Liver (tissue), 9 donors: ENCODE measurements around the gene AATF. TPM values are rescaled to one million over a fixed set of nuclear protein-coding genes. Genes with fewer than 3 reads are reported as not detected.

ENCODE experiments used
- DNase-seq: peaks from one replicate; pipeline ENCODE4 v3.0.0-alpha.2; 2017; ENCODE audit warnings: low spot score
- H3K27ac ChIP-seq, 2 donors: one replicate each; pipeline ENCODE4 v1.7.0; 2013; ENCODE audit warnings: inconsistent platforms in 2 of 2, low read length in 2 of 2, control low read depth in 1 of 2, low read depth in 1 of 2, mild to moderate bottlenecking in 1 of 2
- H3K27me3 ChIP-seq, 4 donors: one replicate each; pipeline versions ENCODE4 v1.6.1 to v1.7.0; 2013; ENCODE audit warnings: low read length in 3 of 4, inconsistent platforms in 1 of 4, mild to moderate bottlenecking in 1 of 4, moderate library complexity in 1 of 4; ENCODE audit not compliant: control insufficient read depth in 4 of 4, insufficient read depth in 4 of 4
- H3K36me3 ChIP-seq, 4 donors: one replicate each; pipeline versions ENCODE4 v1.6.1 to v1.7.0; 2013; ENCODE audit warnings: low read length in 3 of 4, mild to moderate bottlenecking in 3 of 4, low read depth in 1 of 4, moderate library complexity in 1 of 4; ENCODE audit not compliant: control insufficient read depth in 4 of 4, insufficient read depth in 3 of 4
- H3K4me1 ChIP-seq, 4 donors: one replicate each; pipeline versions ENCODE4 v1.6.1 to v1.7.0; 2013; ENCODE audit warnings: low read length in 3 of 4, mild to moderate bottlenecking in 3 of 4, moderate library complexity in 1 of 4; ENCODE audit not compliant: control insufficient read depth in 4 of 4, insufficient read depth in 4 of 4
- H3K4me3 ChIP-seq, 3 donors: one replicate each; pipeline versions ENCODE4 v1.6.1 to v1.7.0; 2013; ENCODE audit warnings: low read length in 3 of 3, control low read depth in 1 of 3, low read depth in 1 of 3, mild to moderate bottlenecking in 1 of 3
- H3K9ac ChIP-seq, 2 donors: one replicate each; pipeline ENCODE4 v1.7.0; 2013; ENCODE audit warnings: low read length in 2 of 2, mild to moderate bottlenecking in 2 of 2, moderate library complexity in 2 of 2, control low read depth in 1 of 2, low read depth in 1 of 2
- H3K9me3 ChIP-seq, 4 donors: one replicate each; pipeline versions ENCODE4 v1.6.1 to v1.7.0; 2013; ENCODE audit warnings: low read length in 3 of 4; ENCODE audit not compliant: control insufficient read depth in 4 of 4
- CTCF ChIP-seq: fragments of 150-350 bp; IDR thresholded peaks from 2 replicates; pipeline ENCODE4 v1.5.1; 2017; ENCODE audit warnings: improper control_type of control experiment, low read depth, low read length; ENCODE audit not compliant: missing input control
- EGR1 ChIP-seq, 2 donors: IDR thresholded peaks; 2 replicates each; pipeline ENCODE4 v1.6.1; 2016 to 2018; ENCODE audit warnings: antibody characterized with exemption in 2 of 2, low read depth in 2 of 2
- FOXA1 ChIP-seq: IDR thresholded peaks from 2 replicates; pipeline ENCODE4 v1.6.1; 2016; ENCODE audit warnings: antibody characterized with exemption
- GABPA ChIP-seq, 2 donors: IDR thresholded peaks in 1 of 2; conservative IDR thresholded peaks in 1 of 2; 2 replicates each; pipeline ENCODE4 v1.6.1; 2016; ENCODE audit warnings: antibody characterized with exemption in 2 of 2, mild to moderate bottlenecking in 1 of 2, moderate library complexity in 1 of 2
- HNF4G ChIP-seq: IDR thresholded peaks from 2 replicates; pipeline ENCODE4 v1.6.1; 2016; ENCODE audit warnings: antibody characterized with exemption
- JUND ChIP-seq, 2 donors: IDR thresholded peaks; 2 replicates each; pipeline ENCODE4 v1.6.1; 2016; ENCODE audit warnings: antibody characterized with exemption in 2 of 2
- NR2F2 ChIP-seq: IDR thresholded peaks from 2 replicates; pipeline ENCODE4 v1.6.1; 2016; ENCODE audit warnings: antibody characterized with exemption
- RAD21 ChIP-seq, 2 donors: IDR thresholded peaks; 2 replicates each; pipeline ENCODE4 v1.6.1; 2016; ENCODE audit warnings: antibody characterized with exemption in 2 of 2, mild to moderate bottlenecking in 2 of 2
- RXRA ChIP-seq, 2 donors: IDR thresholded peaks; 2 replicates each; pipeline ENCODE4 v1.6.1; 2017 to 2018; ENCODE audit warnings: antibody characterized with exemption in 2 of 2, mild to moderate bottlenecking in 1 of 2
- YY1 ChIP-seq: IDR thresholded peaks from 2 replicates; pipeline ENCODE4 v1.6.1; 2016; ENCODE audit warnings: antibody characterized with exemption, mild to moderate bottlenecking
- ZBTB33 ChIP-seq: IDR thresholded peaks from 2 replicates; pipeline ENCODE4 v1.6.1; 2016; ENCODE audit warnings: antibody characterized with exemption
- WGBS: extraction: QIAGEN DNeasy Blood & Tissue Kit; methylation state at CpG from one replicate; pipeline ENCODE4 v1.1.7; 2013; 5-methylcytosine and 5-hydroxymethylcytosine counted together
- polyA plus RNA-seq, 2 donors: library from polyadenylated mRNA; stranded (reverse) in 1 of 2; unstranded in 1 of 2; fragments of 200-250 nt in 1 of 2; fragments of >200 nt in 1 of 2; fragmentation: Nextera tagmentation in 1 of 2; extraction: Ambion mirVana in 1 of 2; gene quantifications; one replicate each; pipeline versions ENCODE4 v1.2.1 to v1.2.3, GENCODE V29; 2013 to 2015
- total RNA-seq, 2 donors: library from RNA; depleted of rRNA; stranded (reverse); fragments of >200 nt; gene quantifications; one replicate each; pipeline ENCODE4 v1.2.3, GENCODE V29; 2014
- TF ChIP-seq, protein P1 (sequence below): IDR thresholded peaks from 2 replicates; pipeline ENCODE4 v1.6.1; 2016; ENCODE audit warnings: antibody characterized with exemption
- donor health status: healthy.
- donor health status: healthy.
- donor health status: healthy.
- donor health status: healthy.
- donor health status: healthy.

Gene AATF
- total and polyA plus RNA-seq, 4 donors, result 10.8 to 16.9 (median 13.4) TPM

GRCh38 chr17:36932694-36933511 is 15.9 kb upstream of the AATF start:
- H3K36me3 ChIP-seq, result no peaks in the 10 kb centered on the region
- TF ChIP-seq EGR1 (IDR thresholded peaks at IDR 0.05; ENCODE audit: low read depth in 2 of 2) (no peak), CTCF (no peak), RAD21 (IDR thresholded peaks at IDR 0.05) (no peak)
- H3K4me3 ChIP-seq, result no peak overlapping the region
- no peak overlapping the region for H3K27ac ChIP-seq
- peaks cover 3 to 43% (median 33%) of the 10 kb centered on the region in 4 donors for H3K27me3 ChIP-seq
- H3K9ac ChIP-seq, result no peak overlapping the region
- 8% methylated on average over 40 of the region's 40 CpGs for WGBS
- H3K4me1 ChIP-seq, result peaks cover 15 to 56% (median 22%) of the 10 kb centered on the region in 4 donors
- no peak for DNase-seq
- H3K9me3 ChIP-seq, result no peaks in the 10 kb centered on the region

DNA sequence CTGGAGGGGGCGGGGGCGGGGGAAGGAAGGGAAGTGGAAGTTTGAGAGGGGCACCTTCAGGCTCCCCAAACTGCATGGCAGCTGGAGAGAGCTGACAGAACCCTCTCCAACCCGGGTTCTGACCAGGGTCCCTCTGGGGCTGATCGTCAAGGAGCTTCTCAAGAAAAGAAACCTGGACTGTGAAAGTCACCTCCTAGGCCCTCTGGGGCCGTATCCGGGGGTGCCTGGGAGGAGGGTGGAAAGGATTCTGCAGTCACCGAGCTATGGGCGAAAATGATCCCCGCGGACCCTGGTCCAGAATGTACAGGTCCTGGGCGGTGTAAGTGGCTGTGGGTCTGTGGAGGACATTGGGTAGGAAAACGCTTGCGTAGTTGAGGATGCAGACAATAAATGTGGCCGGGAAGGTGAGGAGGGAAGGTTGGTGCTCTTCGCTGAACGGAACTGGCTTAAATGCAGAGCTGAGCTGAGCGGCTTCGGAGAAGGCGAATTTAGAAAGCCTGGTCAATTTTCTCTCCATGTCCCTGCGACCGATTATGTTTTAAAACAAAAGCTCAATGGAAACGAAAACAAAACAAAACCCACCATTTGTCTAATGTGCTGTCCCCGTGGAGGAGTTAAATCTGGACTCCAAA is 15.1 kb upstream of the AATF start:
- H3K4me1 ChIP-seq, result peaks cover 19 to 63% (median 26%) of the 10 kb centered on the region in 4 donors
- DNase-seq, result no peak
- WGBS, result 13% methylated on average over 23 of the region's 23 CpGs
- H3K4me3 ChIP-seq, result peak overlapping the region in 1 of 3 donors; percentile 9
- H3K27ac ChIP-seq, result no peak overlapping the region
- no peak overlapping the region for H3K9ac ChIP-seq
- TF ChIP-seq JUND (IDR thresholded peaks at IDR 0.05), result no peak
- no peak for TF ChIP-seq YY1
- TF ChIP-seq NR2F2, result no peak
- TF ChIP-seq ZBTB33, result no peak
- no peak for TF ChIP-seq HNF4G
- TF ChIP-seq GABPA (IDR thresholded peaks at IDR 0.05 in 1 of 2, conservative IDR thresholded peaks at IDR 0.05 in 1 of 2), result no peak
- TF ChIP-seq, protein P1, sequence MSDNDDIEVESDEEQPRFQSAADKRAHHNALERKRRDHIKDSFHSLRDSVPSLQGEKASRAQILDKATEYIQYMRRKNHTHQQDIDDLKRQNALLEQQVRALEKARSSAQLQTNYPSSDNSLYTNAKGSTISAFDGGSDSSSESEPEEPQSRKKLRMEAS, result no peak
- no peak for TF ChIP-seq FOXA1
- no peak for TF ChIP-seq EGR1 (IDR thresholded peaks at IDR 0.05; ENCODE audit: low read depth in 2 of 2)
- no peak for TF ChIP-seq RXRA (IDR thresholded peaks at IDR 0.05)
- H3K9me3 ChIP-seq, result no peaks in the 10 kb centered on the region
- no peaks in the 10 kb centered on the region for H3K36me3 ChIP-seq
- peaks cover 3 to 48% (median 33%) of the 10 kb centered on the region in 4 donors for H3K27me3 ChIP-seq
